Ovary (tissue), 9 donors: ENCODE measurements around the gene MAP9. TPM values are rescaled to one million over a fixed set of nuclear protein-coding genes. Genes with fewer than 3 reads are reported as not detected.

Experiments
- DNase-seq, 5 donors: peaks; one replicate each; pipeline ENCODE4 v3.0.0-alpha.2; 2019 to 2020
- H3K27ac ChIP-seq, 2 donors: fragments of 200-600 bp; one replicate each; pipeline versions ENCODE4 v1.5.1 to v1.8.0; 2019 to 2022
- H3K27me3 ChIP-seq: fragments of 200-600 bp; one replicate; pipeline ENCODE4 v1.8.0; 2022
- H3K36me3 ChIP-seq: fragments of 200-600 bp; sonication (generic); one replicate; pipeline ENCODE4 v1.5.1; 2019
- H3K4me1 ChIP-seq: one replicate; pipeline ENCODE4 v1.8.1; 2013; ENCODE audit warnings: mild to moderate bottlenecking, moderate library complexity; ENCODE audit not compliant: insufficient read depth
- H3K4me3 ChIP-seq: fragments of 200-600 bp; sonication (generic); one replicate; pipeline ENCODE4 v1.5.1; 2017
- H3K9me3 ChIP-seq, 2 donors: fragments of 200-600 bp in 1 of 2; sonication (generic) in 1 of 2; one replicate each; pipeline versions ENCODE4 v1.5.1 to v1.8.1; 2013 to 2019; ENCODE audit warnings: mild to moderate bottlenecking in 1 of 2, moderate library complexity in 1 of 2
- CTCF ChIP-seq, 3 donors: fragments of 450-650 bp in 2 of 3; fragments of 200-600 bp in 1 of 3; IDR thresholded peaks; one replicate each; pipeline versions ENCODE4 v1.5.1 to v1.8.0; 2016 to 2022; ENCODE audit warnings: antibody characterized with exemption in 3 of 3, mild to moderate bottlenecking in 1 of 3
- EP300 ChIP-seq: sonication (generic); formaldehyde crosslinking; IDR thresholded peaks from one replicate; pipeline ENCODE4 v1.6.1; 2017; ENCODE audit warnings: antibody characterized with exemption
- POLR2A ChIP-seq: fragments of 450-650 bp; IDR thresholded peaks from one replicate; pipeline ENCODE4 v1.6.1; 2017; ENCODE audit warnings: antibody characterized with exemption, mild to moderate bottlenecking, moderate library complexity
- WGBS, 3 donors: extraction: QIAGEN DNeasy Blood & Tissue Kit in 1 of 3; methylation state at CpG; one replicate each; pipeline versions ENCODE4 v1.1.5 to v1.1.7; 2013 to 2017; 5-methylcytosine and 5-hydroxymethylcytosine counted together
- intact Hi-C, 4 donors: fragments of 100-400 bp; cut with DNase I; formaldehyde crosslinking; loops; one replicate each; pipeline versions ENCODE4 v1.11.0 to v1.15.1; 2022 to 2023
- polyA plus RNA-seq, 2 donors: library from polyadenylated mRNA; stranded (reverse); fragments of 200-250 nt in 1 of 2; fragments of 350-450 nt in 1 of 2; fragmentation: Illumina TruSeq in 1 of 2; extraction: RNeasy Lipid Tissue Mini Kit (QIAGEN cat#74804) in 1 of 2; gene quantifications; one replicate each; pipeline ENCODE4 v1.2.3, GENCODE V29; 2013 to 2014
- total RNA-seq, 7 donors: library from RNA; depleted of rRNA in 2 of 7; stranded (reverse); fragments of >200 nt in 2 of 7; fragmentation: NEBNext Ultra II Directional in 3 of 7; extraction: Animal tissue kit (Norgen Biotek cat#: 25700) in 3 of 7; gene quantifications; one replicate each; pipeline versions ENCODE4 v1.1.0 to v1.2.4, GENCODE V29; 2016 to 2023
- donor health status: DM: no; HTN: no; CAD: no; lungs with moderate emphysema.
- donor health status: DM: no; HTN: no; CAD: no.
- donor health status: Bipolar disorder and iron deficiency.
- donor health status: DM: yes; HTN: yes; CAD: no.
- donor health status: DM: no; HTN: no; CAD: no.
- donor health status: DM: yes; HTN: yes; CAD: no.

Gene MAP9
- total and polyA plus RNA-seq, 9 donors = 1.9 to 13.3 (median 8.7) TPM

DNA sequence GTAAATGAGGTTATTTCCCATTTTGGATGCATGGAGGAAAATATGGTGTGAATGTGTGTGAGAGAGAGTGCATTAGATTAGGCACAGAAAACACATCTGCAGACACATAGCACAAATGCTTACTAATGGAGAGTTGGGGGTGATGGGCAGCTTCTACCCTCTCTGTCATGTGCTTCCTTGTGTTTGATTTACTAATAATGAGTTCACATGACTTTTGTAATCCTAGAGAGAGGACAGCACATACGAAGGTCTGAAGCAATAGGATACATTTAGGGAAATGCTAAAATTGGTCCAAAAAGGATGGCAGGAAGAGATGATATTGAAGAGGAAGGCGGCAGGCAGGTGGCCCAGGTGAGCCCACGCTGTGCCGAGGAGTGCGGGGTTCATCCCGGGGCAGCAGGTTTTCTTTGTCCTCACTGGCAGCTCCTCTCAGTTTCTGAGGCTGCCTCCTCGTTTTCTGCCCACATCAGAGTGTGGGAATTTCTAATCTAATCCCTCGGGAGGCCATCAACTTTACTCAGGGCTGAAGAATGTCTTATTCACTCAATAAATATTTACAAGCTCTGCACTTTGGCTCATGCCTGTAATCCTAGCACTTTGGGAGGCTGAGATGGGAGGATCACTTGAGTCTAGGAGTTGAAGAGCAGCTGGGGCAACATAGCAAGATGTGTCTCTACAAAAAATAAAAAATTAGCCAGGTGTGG, 15.9 kb upstream of the MAP9 start:
- H3K36me3 ChIP-seq = no peaks in the 10 kb centered on the region
- no peaks in the 10 kb centered on the region for H3K9me3 ChIP-seq
- no peak for DNase-seq
- no peaks in the 10 kb centered on the region for H3K4me1 ChIP-seq
- 57 to 61% (median 60%) methylated on average over 8 of the region's 8 CpGs for WGBS, 3 donors
- intact Hi-C loops = no loop called here
- TF ChIP-seq CTCF (IDR thresholded peaks at IDR 0.05) (no peak), EP300 (no peak), POLR2A (no peak)
- H3K27me3 ChIP-seq = no peaks in the 10 kb centered on the region
- no peak overlapping the region for H3K4me3 ChIP-seq
- no peak overlapping the region for H3K27ac ChIP-seq

DNA sequence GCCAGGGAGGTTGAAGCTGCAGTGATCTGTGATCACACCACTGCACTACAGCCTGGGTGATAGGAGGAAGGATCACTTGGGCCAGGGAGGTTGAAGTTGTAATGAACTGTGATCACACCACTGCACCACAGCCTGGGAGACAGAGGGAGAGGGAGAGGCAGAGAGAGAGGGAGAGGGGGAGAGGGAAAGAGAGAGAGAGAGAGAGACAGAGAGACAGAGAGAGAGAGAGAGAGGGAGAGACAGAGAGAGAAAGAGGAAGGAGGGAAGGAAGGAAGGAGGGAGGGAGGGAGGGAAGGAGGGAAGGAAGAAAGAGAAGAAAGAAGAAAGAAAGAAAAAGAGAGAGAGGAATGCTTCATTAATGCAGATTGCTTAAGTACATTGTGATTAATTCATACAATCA, 15.2 kb upstream of the MAP9 start:
- intact Hi-C loops = no loop called here
- Histone ChIP-seq H3K4me3 (no peak overlapping the region), H3K9me3 (no peaks in the 10 kb centered on the region), H3K4me1 (no peaks in the 10 kb centered on the region), H3K36me3 (no peaks in the 10 kb centered on the region), H3K27ac (no peak overlapping the region), H3K27me3 (no peaks in the 10 kb centered on the region)
- no peak for DNase-seq
- no peak for TF ChIP-seq EP300
- TF ChIP-seq POLR2A = no peak
- TF ChIP-seq CTCF (IDR thresholded peaks at IDR 0.05) = no peak

- intact Hi-C loops = no loop called here
- Histone ChIP-seq H3K36me3 (no peaks in the 10 kb centered on the region), H3K27ac (no peak overlapping the region), H3K9me3 (no peaks in the 10 kb centered on the region), H3K27me3 (no peaks in the 10 kb centered on the region), H3K4me1 (no peaks in the 10 kb centered on the region), H3K4me3 (no peak overlapping the region)
- no peak for DNase-seq
- WGBS, 3 donors = 82 to 90% (median 88%) methylated on average over 5 of the region's 5 CpGs
- TF ChIP-seq CTCF (IDR thresholded peaks at IDR 0.05) = no peak
- TF ChIP-seq POLR2A = no peak
- TF ChIP-seq EP300 = no peak
Observed at GRCh38 chr4:155388162-155388561, 11.4 kb upstream of the MAP9 start.

DNA sequence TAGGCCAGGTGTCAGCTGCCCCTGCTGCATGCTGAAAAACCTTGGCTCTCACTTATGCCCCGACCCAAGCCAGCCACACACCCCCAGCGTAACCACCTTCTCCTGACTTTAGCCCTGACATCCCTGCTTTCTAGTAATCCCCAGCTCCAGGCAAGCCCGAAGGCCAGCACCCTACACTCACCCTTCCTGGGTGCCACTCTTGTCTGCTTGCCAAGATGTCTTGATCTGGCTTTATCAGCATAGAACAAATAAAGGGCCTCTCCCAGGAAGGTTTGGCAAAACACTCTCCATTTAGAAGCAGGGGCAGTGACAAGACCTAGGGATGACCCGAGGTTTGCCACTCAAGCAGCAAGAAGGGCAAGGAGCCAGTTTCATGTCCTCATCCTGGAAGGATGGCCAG, 6.8 kb upstream of the MAP9 start:
- H3K4me1 ChIP-seq = no peaks in the 10 kb centered on the region
- no peak for DNase-seq
- TF ChIP-seq POLR2A = no peak
- no peak for TF ChIP-seq EP300
- no peak for TF ChIP-seq CTCF (IDR thresholded peaks at IDR 0.05)
- H3K36me3 ChIP-seq = no peaks in the 10 kb centered on the region
- H3K27ac ChIP-seq = no peak overlapping the region
- H3K9me3 ChIP-seq = no peaks in the 10 kb centered on the region
- WGBS, 3 donors = 77 to 91% (median 86%) methylated on average over 4 of the region's 4 CpGs
- no peak overlapping the region for H3K4me3 ChIP-seq
- intact Hi-C loops = no loop called here
- H3K27me3 ChIP-seq = no peaks in the 10 kb centered on the region
